Common myeloid progenitor, CD34-positive (primary cell): ENCODE measurements around the gene PPM1L.
A peak's percentile ranks its signal among the peaks of the same experiment; 100 is the strongest.

ENCODE experiments used
- CTCF ChIA-PET: fragments of 350-600 bp; sonication (Branson Sonifier 250); formaldehyde crosslinking; loops from one replicate; lab custom pipeline; 2021; ENCODE audit warnings: antibody characterized with exemption; lab: Charles Lee
- POLR2A ChIA-PET: fragments of 350-600 bp; sonication (Branson Sonifier 250); formaldehyde crosslinking; loops from one replicate; lab custom pipeline; 2021; ENCODE audit warnings: antibody characterized with exemption; lab: Charles Lee
- DNase-seq, 3 donors: peaks; one replicate each; pipeline versions ENCODE4 v3.0.0 to v3.0.0-alpha.2; 2013
- H3K27ac ChIP-seq, 2 experiments: 1 replicate in 1 of 2; 2 replicates in 1 of 2; pipeline ENCODE4 v1.7.0; 2013; ENCODE audit warnings: inconsistent platforms in 2 of 2, low read length in 2 of 2, mild to moderate bottlenecking in 2 of 2, low read depth in 1 of 2, moderate library complexity in 1 of 2; ENCODE audit not compliant: severe bottlenecking in 2 of 2, insufficient read depth in 1 of 2, poor library complexity in 1 of 2
- H3K27me3 ChIP-seq, 5 experiments: replicated peaks in 2 of 5; 1 replicate in 3 of 5; 2 replicates in 2 of 5; pipeline versions ENCODE4 v1.6.1 to v1.7.0; 2013; ENCODE audit warnings: low read length in 4 of 5, mild to moderate bottlenecking in 2 of 5, moderate library complexity in 2 of 5, inconsistent platforms in 1 of 5; ENCODE audit not compliant: insufficient read depth in 5 of 5, control insufficient read depth in 4 of 5
- H3K36me3 ChIP-seq, 4 experiments: 1 replicate in 2 of 4; 2 replicates in 2 of 4; pipeline versions ENCODE4 v1.6.1 to v1.7.0; 2013; ENCODE audit warnings: low read length in 3 of 4, control low read depth in 1 of 4, mild to moderate bottlenecking in 1 of 4; ENCODE audit not compliant: control insufficient read depth in 4 of 4, insufficient read depth in 4 of 4
- H3K4me1 ChIP-seq, 4 experiments: 1 replicate in 3 of 4; 2 replicates in 1 of 4; pipeline versions ENCODE4 v1.6.1 to v1.7.1; 2013; ENCODE audit warnings: low read length in 3 of 4, mild to moderate bottlenecking in 3 of 4, control low read depth in 1 of 4, inconsistent platforms in 1 of 4, moderate library complexity in 1 of 4; ENCODE audit not compliant: control insufficient read depth in 4 of 4, insufficient read depth in 4 of 4; ENCODE audit errors: control extremely low read depth in 1 of 4
- H3K4me3 ChIP-seq, 7 experiments: 1 replicate in 4 of 7; 2 replicates in 3 of 7; pipeline versions ENCODE4 v1.5.1 to v1.7.0; 2013; ENCODE audit warnings: mild to moderate bottlenecking in 7 of 7, low read length in 6 of 7, moderate library complexity in 6 of 7, inconsistent platforms in 2 of 7, low read depth in 2 of 7, control low read depth in 1 of 7; ENCODE audit not compliant: insufficient read depth in 4 of 7, control insufficient read depth in 1 of 7; ENCODE audit errors: extremely low read depth in 1 of 7
- H3K9me3 ChIP-seq, 5 experiments: 1 replicate in 4 of 5; 2 replicates in 1 of 5; pipeline versions ENCODE4 v1.6.1 to v1.7.1; 2013; ENCODE audit warnings: low read length in 4 of 5, mild to moderate bottlenecking in 2 of 5, inconsistent platforms in 1 of 5, low read depth in 1 of 5, moderate library complexity in 1 of 5; ENCODE audit not compliant: control insufficient read depth in 4 of 5, insufficient read depth in 2 of 5; ENCODE audit errors: control extremely low read depth in 1 of 5
- WGBS: methylation state at CpG from one replicate; pipeline ENCODE4 v1.1.5; 2013; ENCODE audit not compliant: insufficient coverage; 5-methylcytosine and 5-hydroxymethylcytosine counted together

Gene PPM1L

GRCh38 chr3:161070252-161070930, 314.4 kb downstream of the PPM1L start:
- Histone ChIP-seq H3K27me3 (no peaks in the 10 kb centered on the region), H3K36me3 (peaks cover 0 to 6% (median 0%) of the 10 kb centered on the region in 4 experiments), H3K4me3 (peak overlapping the region in 2 of 7 experiments; percentile 6), H3K4me1 (peaks cover 0 to 19% (median 17%) of the 10 kb centered on the region in 4 experiments), H3K27ac (no peak overlapping the region), H3K9me3 (no peaks in the 10 kb centered on the region)
- DNase-seq: peak in 1 of 3 donors; percentile 16
- 90% methylated on average over 2 of the region's 9 CpGs for WGBS
- CTCF ChIA-PET: interaction anchor here (0.9 to 1.2 kb wide), 3 partner anchors 31 to 100 kb away, joined by 3 read pairs; no protein-coding TSS in a partner anchor
- POLR2A ChIA-PET: no interaction called here

- ChIA-PET POLR2A (interaction anchor here (1.3 kb wide), 1 partner anchor 98 kb away, joined by 4 read pairs; no protein-coding TSS in a partner anchor), CTCF (no interaction called here)
- Histone ChIP-seq H3K4me1 (peaks cover 0 to 19% (median 17%) of the 10 kb centered on the region in 4 experiments), H3K9me3 (no peaks in the 10 kb centered on the region), H3K36me3 (peaks cover 0 to 2% (median 0%) of the 10 kb centered on the region in 4 experiments), H3K4me3 (no peak overlapping the region), H3K27me3 (no peaks in the 10 kb centered on the region), H3K27ac (no peak overlapping the region)
- DNase-seq: no peak
- WGBS: 92% methylated on average over 2 of the region's 6 CpGs
Observed at GRCh38 chr3:161070980-161071663, 315.1 kb downstream of the PPM1L start.

GRCh38 chr3:161072211-161072621, 316.2 kb downstream of the PPM1L start:
- WGBS: no CpG with 5 or more reads among the region's 1 CpG
- H3K4me1 ChIP-seq: peaks cover 0 to 19% (median 17%) of the 10 kb centered on the region in 4 experiments
- POLR2A ChIA-PET: interaction anchor here (1.3 kb wide), 1 partner anchor 99 kb away, joined by 4 read pairs; no protein-coding TSS in a partner anchor
- no peak for DNase-seq
- H3K9me3 ChIP-seq: no peaks in the 10 kb centered on the region
- no peak overlapping the region for H3K27ac ChIP-seq
- CTCF ChIA-PET: interaction anchor here (0.7 to 1.2 kb wide), 3 partner anchors 30 to 115 kb away, joined by 3 read pairs; no protein-coding TSS in a partner anchor
- peaks cover 0 to 2% (median 0%) of the 10 kb centered on the region in 4 experiments for H3K36me3 ChIP-seq
- no peak overlapping the region for H3K4me3 ChIP-seq
- no peaks in the 10 kb centered on the region for H3K27me3 ChIP-seq

- H3K4me1 ChIP-seq: peaks cover 0 to 19% (median 17%) of the 10 kb centered on the region in 4 experiments
- ChIA-PET POLR2A (no interaction called here), CTCF (interaction anchor here (0.9 to 1.2 kb wide), 3 partner anchors 10 to 91 kb away, joined by 3 read pairs; no protein-coding TSS in a partner anchor)
- DNase-seq: no peak
- no peaks in the 10 kb centered on the region for H3K9me3 ChIP-seq
- no peaks in the 10 kb centered on the region for H3K27me3 ChIP-seq
- H3K36me3 ChIP-seq: no peaks in the 10 kb centered on the region
- no peak overlapping the region for H3K27ac ChIP-seq
- no peak overlapping the region for H3K4me3 ChIP-seq
Observed at GRCh38 chr3:161072751-161073150, 316.7 kb downstream of the PPM1L start.

- H3K36me3 ChIP-seq: no peaks in the 10 kb centered on the region
- no peaks in the 10 kb centered on the region for H3K27me3 ChIP-seq
- H3K9me3 ChIP-seq: no peaks in the 10 kb centered on the region
- no CpG with 5 or more reads among the region's 1 CpG for WGBS
- no peak for DNase-seq
- ChIA-PET POLR2A (no interaction called here), CTCF (interaction anchor here (0.9 kb wide), 1 partner anchor 10 kb away, joined by 3 read pairs; no protein-coding TSS in a partner anchor)
- H3K27ac ChIP-seq: no peak overlapping the region
- H3K4me1 ChIP-seq: peaks cover 0 to 19% (median 17%) of the 10 kb centered on the region in 4 experiments
- no peak overlapping the region for H3K4me3 ChIP-seq
Observed at GRCh38 chr3:161073181-161073580, 317.1 kb downstream of the PPM1L start.

GRCh38 chr3:161081633-161082032, 325.6 kb downstream of the PPM1L start:
- Histone ChIP-seq H3K27ac (peak overlapping the region in 1 of 2 experiments; percentile 1), H3K9me3 (no peaks in the 10 kb centered on the region), H3K27me3 (no peaks in the 10 kb centered on the region), H3K4me3 (peak overlapping the region in 3 of 7 experiments; percentile 27 to 48 (median 43)), H3K36me3 (peaks cover 4 to 20% (median 5%) of the 10 kb centered on the region in 4 experiments), H3K4me1 (peaks cover 6 to 10% (median 10%) of the 10 kb centered on the region in 4 experiments)
- ChIA-PET POLR2A (interaction anchor here (0.6 kb wide), 1 partner anchor 16 kb away, joined by 4 read pairs; no protein-coding TSS in a partner anchor), CTCF (interaction anchor here (1.5 to 1.7 kb wide), 2 partner anchors 20 to 28 kb away, joined by 3 to 6 read pairs; no protein-coding TSS in a partner anchor)
- peak; percentile 17 to 65 (median 56) for DNase-seq
- WGBS: 29% methylated on average over 3 of the region's 4 CpGs
